ENCODE data around the gene ARFGEF3.
"Not testable (repeated sequence)": the region's sequence is repeated elsewhere in the genome, so short reads cannot be mapped to it uniquely, and the experiment has no call there.

The ARFGEF3 gene

DNA sequence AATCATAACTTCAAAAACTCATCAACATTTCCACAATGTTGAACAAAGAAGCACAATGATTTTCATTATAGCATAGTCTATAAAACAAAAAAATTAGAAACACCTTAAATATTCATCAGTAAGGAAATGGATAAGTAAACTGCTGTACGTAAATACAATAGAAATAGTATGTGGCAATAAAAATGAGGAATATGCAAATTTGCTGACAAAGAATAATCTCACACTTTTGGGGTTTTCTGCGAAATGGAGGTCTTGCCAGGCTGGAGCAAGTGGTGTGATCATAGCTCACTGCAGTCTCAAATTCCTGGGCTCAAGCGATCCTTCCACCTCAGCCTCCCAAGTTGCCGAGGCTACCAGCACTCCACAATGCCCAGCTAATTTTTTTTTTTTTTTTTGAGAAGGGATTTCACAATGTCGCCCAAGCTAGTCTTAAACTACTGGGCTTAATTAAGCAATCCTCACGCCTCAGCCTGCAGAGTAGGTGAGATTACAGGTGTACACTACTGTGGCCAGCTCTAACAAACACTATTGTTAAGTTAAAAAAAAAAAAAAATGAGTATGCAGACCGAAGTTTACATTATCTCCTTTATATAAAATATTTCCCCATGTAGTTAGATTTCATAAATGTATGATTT is 157.1 kb downstream of the ARFGEF3 start:
- DNase-seq: no peak

DNA sequence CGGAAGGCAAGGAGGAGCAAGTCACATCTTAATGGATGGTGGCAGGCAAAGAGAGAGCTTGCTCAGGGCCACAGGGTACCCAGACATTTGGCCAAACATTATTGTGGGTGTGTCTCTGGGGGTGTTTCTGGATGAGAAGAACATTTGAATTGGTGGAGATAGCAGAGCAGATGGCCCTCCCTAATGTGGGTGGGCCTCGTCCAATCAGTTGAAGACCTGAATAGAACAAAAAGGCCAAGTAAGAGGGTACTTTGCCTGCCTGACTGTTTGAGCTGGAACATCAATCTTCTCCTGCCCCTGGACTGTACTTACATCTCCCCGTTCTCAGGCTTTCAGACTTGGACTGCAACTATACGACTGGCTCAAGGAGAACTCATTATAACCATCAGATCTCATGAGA is 160.2 kb downstream of the ARFGEF3 start:
- no peak for DNase-seq

DNA sequence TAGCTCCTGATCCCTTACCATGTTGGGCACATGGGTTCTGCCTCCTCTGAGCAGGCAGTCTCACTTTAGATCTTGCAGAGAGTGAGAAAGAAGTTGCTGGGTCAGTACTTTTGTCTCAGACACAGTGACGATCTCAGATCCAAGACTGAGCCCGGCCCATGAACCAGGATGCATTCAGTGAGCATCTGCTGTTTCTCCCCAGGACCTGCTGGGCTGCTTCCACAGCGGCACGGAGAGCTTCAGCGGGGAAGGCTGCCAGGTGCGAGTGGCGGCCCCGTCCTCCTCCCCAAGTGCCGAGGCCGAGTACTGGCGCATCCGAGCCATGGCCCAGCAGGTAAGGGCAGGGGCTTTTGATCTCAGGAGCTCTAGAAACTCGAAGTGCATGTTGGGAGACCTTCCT is 162.1 kb downstream of the ARFGEF3 start:
- DNase-seq: no peak

DNA sequence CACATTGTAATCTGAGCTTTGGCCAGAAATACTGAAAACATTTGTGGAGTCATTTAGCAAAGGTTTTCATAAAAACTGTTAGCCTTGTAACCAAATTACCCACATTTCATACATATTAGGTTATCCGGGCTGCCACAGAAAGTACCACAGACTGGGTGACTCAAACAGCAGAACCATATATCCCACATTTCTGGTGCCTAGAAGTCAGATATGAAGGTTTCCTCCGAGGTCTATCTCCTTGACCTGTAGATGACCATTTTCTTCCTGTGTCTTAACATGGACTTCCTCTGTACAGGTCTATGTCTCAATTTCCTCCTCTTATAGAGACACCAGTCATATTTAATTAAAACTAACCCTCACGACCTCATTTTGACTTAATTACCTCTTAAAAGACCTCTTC is 166.5 kb downstream of the ARFGEF3 start:
- DNase-seq: no peak

DNA sequence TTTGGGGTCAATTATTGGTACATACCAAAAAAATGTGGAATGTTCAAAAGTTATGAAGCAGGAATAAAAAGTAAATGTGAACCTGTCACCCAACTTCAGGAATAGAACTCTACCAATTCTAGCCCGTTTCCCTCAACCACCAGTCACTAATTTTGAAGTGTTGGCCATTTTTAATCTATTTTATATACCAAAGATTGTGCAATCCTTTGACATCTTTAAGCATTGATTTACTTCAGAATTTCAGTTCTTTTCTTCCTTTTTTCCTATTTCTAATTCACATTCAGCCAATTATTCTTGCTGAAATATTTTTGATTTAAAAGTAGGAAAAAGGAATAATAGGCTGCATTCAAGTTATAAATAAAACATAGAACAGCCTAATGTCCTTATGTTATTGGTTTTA is 169.0 kb downstream of the ARFGEF3 start:
- no peak for DNase-seq

DNA sequence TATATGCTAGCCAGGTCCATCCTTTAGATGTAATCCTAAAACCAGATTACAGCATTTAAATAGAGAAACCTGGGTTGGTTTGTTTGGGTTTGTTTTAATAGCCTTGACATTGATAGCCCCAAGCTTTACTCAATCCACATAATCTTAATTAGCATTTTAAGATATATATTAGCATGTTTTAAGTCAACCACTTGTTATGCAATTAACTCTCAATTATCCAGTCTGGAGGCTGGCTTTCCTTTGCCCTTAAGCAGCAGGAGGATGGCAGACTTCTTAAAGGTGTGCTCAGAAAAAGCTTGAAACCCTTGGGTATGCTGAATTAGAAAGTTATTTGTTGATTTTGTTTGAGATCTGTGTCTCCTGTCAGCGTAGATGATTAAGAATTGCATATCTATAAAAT is 169.7 kb downstream of the ARFGEF3 start:
- DNase-seq: no peak

DNA sequence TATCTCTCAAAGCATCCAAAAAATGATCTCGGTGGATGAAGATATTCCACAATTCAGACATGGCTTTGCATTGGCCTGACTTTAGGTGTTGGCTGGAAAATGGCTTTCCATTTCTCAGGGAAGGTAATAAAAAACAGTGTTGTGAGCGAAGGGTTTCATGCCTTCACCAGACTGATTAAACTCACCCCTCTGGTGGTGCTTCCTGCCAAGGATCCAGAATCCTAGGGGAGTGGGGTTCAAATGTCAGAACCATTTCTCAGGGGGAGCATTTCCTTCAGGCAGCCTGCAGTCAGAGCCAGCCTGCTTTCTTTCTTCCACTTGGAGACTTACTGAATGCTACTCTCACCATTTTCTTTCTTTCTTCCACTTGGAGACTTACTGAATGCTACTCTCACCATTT is 170.2 kb downstream of the ARFGEF3 start:
- no peak for DNase-seq

DNA sequence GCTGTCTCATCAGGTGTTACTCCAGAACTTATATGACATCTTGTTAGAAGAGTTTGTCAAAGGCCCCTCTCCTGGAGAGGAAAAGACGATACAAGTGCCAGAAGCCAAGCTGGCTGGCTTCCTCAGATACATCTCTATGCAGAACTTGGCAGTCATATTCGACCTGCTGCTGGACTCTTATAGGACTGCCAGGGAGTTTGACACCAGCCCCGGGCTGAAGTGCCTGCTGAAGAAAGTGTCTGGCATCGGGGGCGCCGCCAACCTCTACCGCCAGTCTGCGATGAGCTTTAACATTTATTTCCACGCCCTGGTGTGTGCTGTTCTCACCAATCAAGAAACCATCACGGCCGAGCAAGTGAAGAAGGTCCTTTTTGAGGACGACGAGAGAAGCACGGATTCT is 172.3 kb downstream of the ARFGEF3 start:
- no peak for DNase-seq

DNA sequence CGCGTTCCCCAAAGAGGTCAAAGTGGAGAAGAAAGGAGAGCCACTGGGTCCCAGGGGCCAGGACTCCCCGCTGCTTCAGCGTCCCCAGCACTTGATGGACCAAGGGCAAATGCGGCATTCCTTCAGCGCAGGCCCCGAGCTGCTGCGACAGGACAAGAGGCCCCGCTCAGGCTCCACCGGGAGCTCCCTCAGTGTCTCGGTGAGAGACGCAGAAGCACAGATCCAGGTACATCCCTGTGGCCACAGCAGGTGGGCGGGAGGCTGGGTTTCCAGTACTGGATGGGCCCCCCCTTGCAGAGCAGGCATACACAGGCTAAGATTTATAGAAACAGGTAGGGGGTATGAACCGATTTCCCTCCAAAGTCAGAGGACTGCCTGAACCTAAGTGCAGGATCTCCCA is 173.2 kb downstream of the ARFGEF3 start:
- DNase-seq: no peak

DNA sequence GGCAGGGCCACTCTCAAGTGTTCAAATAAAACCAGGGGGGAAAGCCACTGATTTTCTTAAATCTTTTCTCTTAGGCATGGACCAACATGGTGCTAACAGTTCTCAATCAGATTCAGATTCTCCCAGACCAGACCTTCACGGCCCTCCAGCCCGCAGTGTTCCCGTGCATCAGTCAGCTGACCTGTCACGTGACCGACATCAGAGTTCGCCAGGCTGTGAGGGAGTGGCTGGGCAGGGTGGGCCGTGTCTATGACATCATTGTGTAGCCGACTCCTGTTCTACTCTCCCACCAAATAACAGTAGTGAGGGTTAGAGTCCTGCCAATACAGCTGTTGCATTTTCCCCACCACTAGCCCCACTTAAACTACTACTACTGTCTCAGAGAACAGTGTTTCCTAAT is 174.5 kb downstream of the ARFGEF3 start:
- no peak for DNase-seq

DNA sequence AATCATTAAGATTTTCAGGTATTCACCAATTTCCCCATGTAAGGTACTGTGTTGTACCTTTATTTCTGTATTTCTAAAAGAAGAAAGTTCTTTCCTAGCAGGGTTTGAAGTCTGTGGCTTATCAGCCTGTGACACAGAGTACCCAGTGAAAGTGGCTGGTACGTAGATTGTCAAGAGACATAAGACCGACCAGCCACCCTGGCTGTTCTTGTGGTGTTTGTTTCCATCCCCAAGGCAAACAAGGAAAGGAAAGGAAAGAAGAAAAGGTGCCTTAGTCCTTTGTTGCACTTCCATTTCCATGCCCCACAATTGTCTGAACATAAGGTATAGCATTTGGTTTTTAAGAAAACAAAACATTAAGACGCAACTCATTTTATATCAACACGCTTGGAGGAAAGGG is 175.3 kb downstream of the ARFGEF3 start:
- DNase-seq: no peak

DNA sequence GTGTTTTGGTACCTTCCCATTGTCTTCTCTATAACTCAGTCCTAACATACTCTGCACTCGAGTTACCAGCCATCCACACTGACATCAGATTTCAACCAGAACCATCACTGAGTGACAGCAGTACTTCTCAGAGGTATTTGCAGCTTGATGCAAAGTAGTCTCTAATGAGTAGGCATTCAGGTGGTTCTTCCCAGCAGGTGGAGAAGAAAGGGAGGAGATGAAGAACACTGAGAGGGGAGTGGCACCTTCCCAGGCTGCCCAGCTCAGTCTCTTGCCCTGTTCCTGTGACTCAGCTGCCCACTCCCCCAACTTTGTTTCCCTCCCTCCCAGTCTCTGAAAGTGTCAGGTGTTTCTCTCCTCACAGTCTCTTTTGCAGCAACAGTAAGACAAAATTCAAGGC is 177.3 kb downstream of the ARFGEF3 start:
- DNase-seq: no peak

DNA sequence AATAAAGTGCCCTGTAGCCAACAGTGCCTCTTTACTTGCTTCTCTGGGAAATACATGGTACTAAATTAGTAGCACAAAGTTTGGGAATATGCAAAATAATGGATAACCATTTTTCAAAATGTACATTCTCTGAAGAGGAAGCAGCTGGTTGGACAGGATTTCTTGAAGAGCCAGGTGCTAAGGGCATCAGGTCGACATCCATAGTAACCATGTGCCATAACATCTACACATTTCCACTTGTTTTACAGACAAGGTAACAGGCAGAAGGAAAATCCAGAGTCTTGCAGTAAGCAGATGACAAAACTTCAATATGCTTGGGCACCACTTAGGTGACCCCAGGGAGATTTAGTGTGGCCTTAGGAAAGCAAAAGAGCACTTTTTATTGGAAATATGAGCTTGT is 179.4 kb downstream of the ARFGEF3 start:
- no peak for DNase-seq

DNA sequence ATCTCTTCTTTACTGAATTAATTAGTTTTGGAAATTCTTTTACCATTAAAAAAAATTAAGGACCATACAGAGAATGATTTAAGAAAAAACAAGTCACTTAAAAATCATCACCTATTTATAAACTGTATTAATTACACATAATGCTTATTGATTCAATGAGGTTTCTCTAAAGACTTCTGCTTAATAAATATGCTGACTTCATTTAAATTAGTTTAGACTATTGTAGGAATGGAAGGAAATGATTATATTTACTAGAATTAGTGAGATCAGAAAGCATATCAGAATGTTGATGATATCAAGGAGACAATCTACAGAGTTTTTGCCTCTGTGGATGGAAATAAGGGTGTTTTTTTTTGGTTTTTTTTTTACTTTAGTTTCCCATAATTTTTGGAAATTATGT is 181.4 kb downstream of the ARFGEF3 start:
- DNase-seq: no peak

DNA sequence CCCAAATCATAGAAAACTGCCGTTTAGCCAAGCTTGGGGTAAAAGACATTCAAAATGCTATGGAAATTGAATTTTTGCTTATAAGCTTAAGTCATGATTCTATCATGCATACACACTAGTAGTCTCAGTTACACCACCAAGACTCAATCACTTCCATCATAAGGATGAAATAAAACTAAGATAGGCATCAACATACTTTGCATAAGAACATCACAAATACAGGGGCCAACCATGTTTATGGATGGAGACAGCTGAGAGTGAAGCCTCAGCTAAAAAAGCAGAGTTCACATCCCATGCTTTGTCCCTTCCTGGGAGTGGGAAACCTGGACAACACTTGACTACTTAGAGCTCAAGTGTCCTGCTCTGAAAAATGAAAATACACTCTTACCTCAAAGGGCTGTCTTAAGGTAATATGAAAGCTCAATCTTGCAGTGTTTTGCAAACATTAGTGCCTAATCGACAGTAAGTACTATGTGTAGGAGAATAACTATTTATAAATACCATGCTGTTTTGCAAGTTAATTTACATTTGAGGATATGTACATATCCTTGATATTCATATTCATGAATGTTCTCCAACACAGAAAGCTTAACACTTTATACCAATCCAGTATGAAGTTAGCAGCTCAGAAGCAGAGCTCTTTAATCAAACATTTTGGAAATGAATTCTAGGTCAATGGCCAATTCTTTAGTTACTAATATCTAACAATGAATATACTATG is 184.0 kb downstream of the ARFGEF3 start:
- DNase-seq: no peak

DNA sequence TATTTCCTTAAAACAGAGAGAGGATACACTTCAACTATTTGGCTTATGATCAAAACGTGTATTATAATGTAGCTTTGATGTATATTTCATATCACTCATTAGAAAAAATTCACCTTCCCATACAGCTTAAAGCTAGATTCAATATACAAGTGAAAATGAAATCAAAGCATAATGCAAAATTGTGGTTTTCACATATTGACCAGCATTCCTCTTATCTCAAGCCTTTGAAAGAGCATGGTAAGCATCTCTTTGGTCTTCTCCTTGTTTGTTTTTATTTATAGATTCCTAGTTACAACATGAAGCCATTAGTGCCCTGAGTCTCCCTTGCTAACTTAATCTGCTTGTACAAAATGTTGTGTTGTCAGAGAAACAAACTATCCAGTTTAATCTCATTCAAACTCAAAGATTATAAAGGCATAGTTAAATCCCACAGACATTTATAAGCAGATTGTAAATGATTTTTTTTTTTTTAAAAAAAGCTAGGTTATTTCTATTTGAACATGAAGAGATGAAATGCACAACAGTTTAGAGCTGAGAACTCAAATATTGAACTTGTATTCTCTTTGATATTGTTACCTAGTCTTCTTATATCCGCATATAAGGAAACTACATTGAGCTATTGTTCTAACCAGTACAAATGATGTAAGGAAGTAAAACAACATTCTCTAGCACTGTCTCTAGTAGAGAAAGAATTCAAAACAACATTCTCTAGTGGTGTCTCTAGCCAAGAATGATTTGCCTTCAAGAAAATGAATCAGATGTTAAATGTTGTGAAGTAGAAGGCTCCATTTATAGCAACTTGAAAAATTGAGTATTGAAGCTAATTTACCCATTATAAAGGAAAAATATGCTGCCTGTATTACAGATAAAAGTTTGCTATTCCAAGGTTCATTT is 184.8 kb downstream of the ARFGEF3 start:
- DNase-seq: no peak

DNA sequence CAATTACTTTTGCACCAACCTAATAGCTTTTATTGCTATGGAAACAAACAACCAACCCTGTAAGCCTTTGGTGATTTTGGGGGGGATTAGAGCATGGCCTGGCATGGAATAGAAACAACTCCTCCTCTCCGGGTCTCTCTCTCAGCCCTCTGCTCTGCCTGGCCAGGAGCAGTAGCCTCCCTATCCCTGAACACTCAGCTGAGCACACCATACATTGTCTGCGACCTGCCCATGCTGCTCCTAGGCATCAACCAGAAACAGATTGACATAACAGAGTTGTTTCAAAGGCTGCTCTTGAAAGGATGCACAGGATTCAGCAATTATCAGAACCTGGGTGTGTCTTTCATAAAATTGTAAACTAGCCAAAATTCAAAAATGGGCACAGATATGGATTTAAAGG is 186.1 kb downstream of the ARFGEF3 start:
- no peak for DNase-seq

DNA sequence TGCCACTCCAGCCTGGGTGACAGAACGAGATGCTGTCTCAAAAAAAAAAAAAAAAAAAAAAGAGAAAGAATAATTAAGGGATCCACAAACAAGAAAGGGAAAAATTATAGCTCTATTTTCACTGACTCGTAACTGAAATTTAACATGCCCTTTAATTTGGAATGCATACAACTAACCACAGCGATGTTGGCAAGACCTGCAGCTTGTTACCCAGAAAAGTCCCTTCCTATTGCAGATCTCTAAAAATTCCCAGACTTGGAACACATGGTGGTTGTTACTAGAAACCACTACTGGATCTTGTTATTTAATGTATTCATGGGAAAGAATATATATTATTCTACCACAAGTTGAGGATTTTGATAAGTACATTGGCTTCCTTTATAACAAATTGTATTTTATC is 188.2 kb downstream of the ARFGEF3 start:
- DNase-seq: no peak

DNA sequence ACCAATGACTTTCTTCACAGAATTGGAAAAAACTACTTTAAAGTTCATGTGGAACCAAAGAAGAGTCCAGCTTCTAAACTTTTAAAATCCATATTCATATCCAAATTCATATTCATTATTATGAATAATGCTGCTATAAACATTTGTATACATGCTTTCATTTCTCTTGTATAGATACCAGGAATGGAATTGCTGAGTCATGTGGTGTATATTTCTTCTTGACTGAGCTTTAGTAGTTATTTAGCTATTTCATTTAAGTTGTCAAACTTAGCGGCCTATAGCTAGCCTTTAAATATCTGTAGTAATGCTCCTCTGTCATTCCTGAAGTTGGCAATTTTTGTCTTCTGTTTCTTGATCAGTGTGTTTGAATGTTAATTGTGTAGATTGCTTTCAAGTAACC is 196.2 kb downstream of the ARFGEF3 start:
- DNase-seq: no peak

DNA sequence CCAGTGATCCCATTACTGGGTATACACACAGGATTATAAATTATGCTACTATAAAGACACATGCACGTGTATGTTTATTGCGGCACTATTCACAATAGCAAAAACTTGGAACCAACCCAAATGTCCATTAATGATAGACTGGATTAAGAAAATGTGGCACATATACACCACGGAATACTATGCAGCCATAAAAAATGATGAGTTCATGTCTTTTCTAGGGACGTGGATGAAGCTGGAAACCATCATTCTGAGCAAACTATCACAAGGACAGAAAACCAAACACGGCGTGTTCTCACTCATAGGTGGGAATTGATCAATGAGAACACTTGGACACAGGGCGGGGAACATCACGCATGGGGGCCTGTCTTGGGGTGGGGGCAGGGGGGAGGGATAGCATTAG is 206.9 kb downstream of the ARFGEF3 start:
- not testable (repeated sequence) for DNase-seq

DNA sequence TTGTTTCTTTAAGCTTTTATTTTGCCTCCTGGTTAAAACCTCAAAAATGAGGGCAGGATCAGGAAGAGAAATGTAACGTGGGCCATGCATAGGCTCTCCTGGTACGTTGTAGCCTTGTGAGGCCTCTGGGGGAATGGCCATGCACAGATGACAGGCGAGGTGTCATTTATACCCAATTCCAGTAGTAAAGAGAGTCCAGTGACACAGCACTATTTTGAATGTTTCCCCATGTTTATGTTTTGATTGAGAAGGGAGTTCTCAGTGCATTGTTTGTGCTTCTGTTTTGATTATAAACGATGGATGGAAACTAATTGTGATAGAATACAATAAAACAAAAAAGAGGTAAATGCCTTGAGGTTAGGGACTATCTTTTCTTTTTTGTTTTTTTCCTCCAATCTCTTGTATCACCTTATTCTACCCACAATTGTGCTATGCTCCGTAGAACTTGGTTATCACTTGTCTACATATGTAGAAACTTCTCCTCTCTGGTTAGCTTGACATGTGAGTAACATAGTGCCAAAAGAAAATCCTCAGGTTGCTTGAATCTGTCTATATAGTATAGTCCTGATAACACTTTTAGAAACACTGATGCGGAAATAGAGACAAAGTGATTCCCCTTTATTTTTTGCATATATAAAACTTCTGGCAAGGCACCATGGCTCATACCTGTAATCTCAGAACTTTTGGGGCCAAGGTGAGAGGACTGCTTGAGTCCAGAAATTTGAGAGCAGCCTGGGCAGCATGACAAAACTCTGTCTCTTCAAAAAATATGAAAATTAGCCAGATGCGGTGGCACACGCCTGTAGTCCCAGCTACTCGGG is 209.1 kb downstream of the ARFGEF3 start:
- DNase-seq: no peak

DNA sequence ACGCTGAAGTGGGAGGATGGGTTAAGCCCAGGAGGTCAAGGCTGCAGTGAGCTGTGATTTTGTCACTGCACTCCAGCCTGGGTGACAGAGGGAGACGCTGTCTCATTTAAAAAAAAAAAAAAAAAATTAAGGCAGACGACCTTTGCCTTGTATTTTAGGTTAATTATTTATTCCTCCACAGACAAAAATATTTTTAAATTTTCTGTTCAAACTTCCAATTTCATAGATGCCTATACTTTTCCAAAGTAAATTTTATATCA is 209.6 kb downstream of the ARFGEF3 start:
- DNase-seq: no peak

DNA sequence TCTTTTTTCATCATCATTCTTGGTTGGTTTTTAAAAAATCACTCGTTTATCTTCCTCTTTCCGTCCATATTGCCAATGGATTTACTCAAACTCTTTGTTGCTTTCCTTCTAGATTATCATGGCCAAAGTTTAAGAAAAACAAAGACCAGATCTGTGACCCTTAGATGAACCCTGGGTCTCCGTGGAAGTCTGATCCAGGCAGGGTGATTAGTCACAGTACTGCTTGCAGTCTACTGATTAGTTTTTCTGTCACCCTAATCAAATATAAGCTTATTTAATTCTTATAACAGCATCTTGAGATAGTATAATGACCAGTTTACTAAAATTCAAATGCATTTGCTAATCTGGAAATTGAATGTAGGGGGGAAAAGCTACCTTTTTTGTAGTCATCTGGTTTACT is 210.0 kb downstream of the ARFGEF3 start:
- DNase-seq: peak; percentile 13
